HEK293 (cell line): ENCODE results near the gene COL9A3.

Source experiments
- CTCF ChIA-PET: fragments of 350-600 bp; formaldehyde crosslinking; extraction: SDS; loops from one replicate; lab custom pipeline; 2021; ENCODE audit warnings: antibody characterized with exemption; lab: Yijun Ruan, JAX
- POLR2A ChIA-PET: fragments of 300-600 bp; formaldehyde crosslinking; extraction: SDS; loops from one replicate; lab custom pipeline; 2020; ENCODE audit warnings: antibody characterized with exemption, inconsistent platforms; lab: Yijun Ruan, JAX
- H3K27ac ChIP-seq: fragments of 200-500 bp; sonication (Bioruptor generic); 2 replicates; pipeline ENCODE4 v1.5.1; 2014; ENCODE audit warnings: low read depth, low read length, control low read depth, inconsistent platforms; ENCODE audit errors: extremely low read depth
- H3K36me3 ChIP-seq, 2 experiments: fragments of 200-500 bp in 1 of 2; sonication (Bioruptor generic) in 1 of 2; 1 replicate in 1 of 2; 2 replicates in 1 of 2; pipeline ENCODE4 v1.5.1; 2014 to 2017; ENCODE audit warnings: inconsistent platforms in 2 of 2, low read length in 2 of 2; ENCODE audit not compliant: control insufficient read depth in 2 of 2, insufficient read depth in 1 of 2
- H3K4me1 ChIP-seq: fragments of 200-500 bp; sonication (Bioruptor generic); 2 replicates; pipeline ENCODE4 v1.5.1; 2014; ENCODE audit warnings: mild to moderate bottlenecking, low read length, inconsistent platforms; ENCODE audit not compliant: control insufficient read depth, insufficient read depth
- H3K4me3 ChIP-seq: 2 replicates; pipeline ENCODE4 v1.5.1; 2011; ENCODE audit warnings: low read depth, mild to moderate bottlenecking, control low read depth, low read length, moderate library complexity
- H3K9me3 ChIP-seq: fragments of 200-500 bp; sonication (Bioruptor generic); 2 replicates; pipeline ENCODE4 v1.5.1; 2014; ENCODE audit warnings: low read depth, low read length, inconsistent platforms; ENCODE audit not compliant: control insufficient read depth, insufficient read depth
- BCL11B ChIP-seq: fragments of 450-650 bp; formaldehyde crosslinking; IDR thresholded peaks from 2 replicates; pipeline ENCODE4 v1.5.1; 2016; ENCODE audit warnings: low read depth, missing biosample characterization, missing genetic modification characterization
- KLF1 ChIP-seq: fragments of 450-650 bp; formaldehyde crosslinking; IDR thresholded peaks from 2 replicates; pipeline ENCODE4 v1.5.1; 2016; ENCODE audit warnings: missing biosample characterization, missing genetic modification characterization
- ZIC2 ChIP-seq: fragments of 450-650 bp; formaldehyde crosslinking; IDR thresholded peaks from 2 replicates; pipeline ENCODE4 v1.5.1; 2016; ENCODE audit warnings: missing biosample characterization, missing genetic modification characterization
- ZNF138 ChIP-seq: fragments of 450-650 bp; formaldehyde crosslinking; IDR thresholded peaks from 2 replicates; pipeline ENCODE4 v1.5.1; 2016; ENCODE audit warnings: missing biosample characterization, missing genetic modification characterization, borderline replicate concordance
- ZNF146 ChIP-seq: fragments of 450-650 bp; formaldehyde crosslinking; IDR thresholded peaks from 2 replicates; pipeline ENCODE4 v1.5.1; 2016; ENCODE audit warnings: missing biosample characterization, missing genetic modification characterization
- ZNF155 ChIP-seq: fragments of 450-650 bp; formaldehyde crosslinking; IDR thresholded peaks from 2 replicates; pipeline ENCODE4 v1.5.1; 2016; ENCODE audit warnings: missing biosample characterization, missing genetic modification characterization
- ZNF600 ChIP-seq: fragments of 450-650 bp; formaldehyde crosslinking; IDR thresholded peaks from 2 replicates; pipeline ENCODE4 v1.5.1; 2016; ENCODE audit warnings: missing biosample characterization, missing genetic modification characterization
- ZNF623 ChIP-seq: fragments of 450-650 bp; formaldehyde crosslinking; IDR thresholded peaks from 2 replicates; pipeline ENCODE4 v1.5.1; 2016; ENCODE audit warnings: missing biosample characterization, missing genetic modification characterization
- ZNF776 ChIP-seq: fragments of 450-650 bp; formaldehyde crosslinking; IDR thresholded peaks from 2 replicates; pipeline ENCODE4 v1.5.0; 2017; ENCODE audit warnings: missing biosample characterization, missing genetic modification characterization, borderline replicate concordance
- ZSCAN16 ChIP-seq: fragments of 450-650 bp; formaldehyde crosslinking; IDR thresholded peaks from 2 replicates; pipeline ENCODE4 v1.5.1; 2016; ENCODE audit warnings: missing biosample characterization, missing genetic modification characterization
- TF ChIP-seq, protein P1 (sequence below): fragments of 450-650 bp; formaldehyde crosslinking; IDR thresholded peaks from 2 replicates; pipeline ENCODE4 v1.5.1; 2016; ENCODE audit warnings: missing biosample characterization, missing genetic modification characterization
- TF ChIP-seq, protein P2 (sequence below): fragments of 450-650 bp; formaldehyde crosslinking; IDR thresholded peaks from 2 replicates; pipeline ENCODE4 v1.5.1; 2016; ENCODE audit warnings: missing biosample characterization, missing genetic modification characterization
- TF ChIP-seq, protein P3 (sequence below): fragments of 450-650 bp; formaldehyde crosslinking; IDR thresholded peaks from 2 replicates; pipeline ENCODE4 v1.5.1; 2016; ENCODE audit warnings: missing biosample characterization, missing genetic modification characterization
- TF ChIP-seq, protein P4 (sequence below): fragments of 450-650 bp; formaldehyde crosslinking; IDR thresholded peaks from 2 replicates; pipeline ENCODE4 v1.5.1; 2016; ENCODE audit warnings: missing biosample characterization, missing genetic modification characterization

The COL9A3 gene

GRCh38 chr20:62796699-62797491 lies 20.0 kb upstream of the COL9A3 start (continued):
- TF ChIP-seq ZIC2 (tag by site-specific recombination), result peak; percentile 74
- TF ChIP-seq ZNF138 (tag by site-specific recombination), result no peak
- TF ChIP-seq, protein P1, sequence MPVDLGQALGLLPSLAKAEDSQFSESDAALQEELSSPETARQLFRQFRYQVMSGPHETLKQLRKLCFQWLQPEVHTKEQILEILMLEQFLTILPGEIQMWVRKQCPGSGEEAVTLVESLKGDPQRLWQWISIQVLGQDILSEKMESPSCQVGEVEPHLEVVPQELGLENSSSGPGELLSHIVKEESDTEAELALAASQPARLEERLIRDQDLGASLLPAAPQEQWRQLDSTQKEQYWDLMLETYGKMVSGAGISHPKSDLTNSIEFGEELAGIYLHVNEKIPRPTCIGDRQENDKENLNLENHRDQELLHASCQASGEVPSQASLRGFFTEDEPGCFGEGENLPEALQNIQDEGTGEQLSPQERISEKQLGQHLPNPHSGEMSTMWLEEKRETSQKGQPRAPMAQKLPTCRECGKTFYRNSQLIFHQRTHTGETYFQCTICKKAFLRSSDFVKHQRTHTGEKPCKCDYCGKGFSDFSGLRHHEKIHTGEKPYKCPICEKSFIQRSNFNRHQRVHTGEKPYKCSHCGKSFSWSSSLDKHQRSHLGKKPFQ (tag by site-specific recombination), result peak; percentile 77
- TF ChIP-seq KLF1 (tag by site-specific recombination), result peak; percentile 53; the same call in 1 of the 2 replicates

DNA sequence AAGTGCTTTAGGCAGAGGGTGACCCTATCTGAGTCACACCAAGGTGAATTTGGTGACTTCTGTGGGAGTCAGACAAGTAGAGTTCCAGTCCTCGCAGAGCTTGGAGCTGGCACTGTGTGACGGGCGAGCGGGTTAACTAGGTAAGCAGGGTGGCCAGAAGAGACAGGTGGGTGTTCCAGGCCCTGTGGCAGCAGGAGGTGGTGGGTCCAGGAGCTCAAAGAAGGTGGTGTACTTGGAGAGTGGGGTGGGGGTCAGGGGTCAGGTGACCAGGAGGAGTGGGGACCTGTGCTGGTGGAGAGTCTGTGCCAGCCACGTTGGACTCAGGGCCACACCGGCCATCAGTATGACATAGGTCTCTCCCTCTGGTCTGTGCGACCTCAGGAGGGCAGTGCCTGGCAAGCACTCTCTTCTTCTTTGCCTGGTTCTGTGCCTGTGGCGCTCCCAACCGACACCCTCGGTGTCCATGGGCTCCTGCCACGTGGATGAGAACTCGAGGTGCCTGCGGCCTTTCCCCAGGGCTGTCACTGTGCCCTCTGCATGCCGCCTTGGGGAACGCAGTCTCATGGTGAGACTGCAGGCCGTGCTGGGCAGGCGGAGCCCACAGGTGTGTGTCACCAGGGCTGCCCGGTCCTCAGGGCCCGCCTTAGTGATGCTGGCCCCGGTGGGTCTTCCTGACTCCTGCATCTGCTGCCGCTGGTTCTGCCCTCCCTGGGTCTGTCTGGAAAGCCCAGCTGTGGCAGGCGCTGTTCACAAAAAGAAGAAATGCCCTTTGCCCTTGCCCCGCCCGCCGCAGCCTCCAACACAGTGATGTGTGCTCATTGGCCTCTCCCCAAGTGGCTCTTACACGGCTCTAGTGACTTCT lies 18.9 kb upstream of the COL9A3 start:
- no peaks in the 10 kb centered on the region for H3K9me3 ChIP-seq
- peaks cover 0 to 46% of the 10 kb centered on the region in 2 experiments; a peak in 1 of 3 replicates for H3K36me3 ChIP-seq
- no peak overlapping the region for H3K27ac ChIP-seq
- POLR2A ChIA-PET, result no interaction called here
- no peak for TF ChIP-seq ZNF776 (tag by site-specific recombination)
- TF ChIP-seq, protein P2, sequence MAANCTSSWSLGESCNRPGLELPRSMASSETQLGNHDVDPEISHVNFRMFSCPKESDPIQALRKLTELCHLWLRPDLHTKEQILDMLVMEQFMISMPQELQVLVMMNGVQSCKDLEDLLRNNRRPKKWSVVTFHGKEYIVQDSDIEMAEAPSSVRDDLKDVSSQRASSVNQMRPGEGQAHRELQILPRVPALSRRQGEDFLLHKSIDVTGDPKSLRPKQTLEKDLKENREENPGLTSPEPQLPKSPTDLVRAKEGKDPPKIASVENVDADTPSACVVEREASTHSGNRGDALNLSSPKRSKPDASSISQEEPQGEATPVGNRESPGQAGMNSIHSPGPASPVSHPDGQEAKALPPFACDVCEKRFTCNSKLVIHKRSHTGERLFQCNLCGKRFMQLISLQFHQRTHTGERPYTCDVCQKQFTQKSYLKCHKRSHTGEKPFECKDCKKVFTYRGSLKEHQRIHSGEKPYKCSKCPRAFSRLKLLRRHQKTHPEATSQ, result no peak
- TF ChIP-seq ZNF623 (tag by site-specific recombination), result no peak
- TF ChIP-seq BCL11B, result peak; percentile 60; the same call in 1 of the 2 replicates
- TF ChIP-seq, protein P3, sequence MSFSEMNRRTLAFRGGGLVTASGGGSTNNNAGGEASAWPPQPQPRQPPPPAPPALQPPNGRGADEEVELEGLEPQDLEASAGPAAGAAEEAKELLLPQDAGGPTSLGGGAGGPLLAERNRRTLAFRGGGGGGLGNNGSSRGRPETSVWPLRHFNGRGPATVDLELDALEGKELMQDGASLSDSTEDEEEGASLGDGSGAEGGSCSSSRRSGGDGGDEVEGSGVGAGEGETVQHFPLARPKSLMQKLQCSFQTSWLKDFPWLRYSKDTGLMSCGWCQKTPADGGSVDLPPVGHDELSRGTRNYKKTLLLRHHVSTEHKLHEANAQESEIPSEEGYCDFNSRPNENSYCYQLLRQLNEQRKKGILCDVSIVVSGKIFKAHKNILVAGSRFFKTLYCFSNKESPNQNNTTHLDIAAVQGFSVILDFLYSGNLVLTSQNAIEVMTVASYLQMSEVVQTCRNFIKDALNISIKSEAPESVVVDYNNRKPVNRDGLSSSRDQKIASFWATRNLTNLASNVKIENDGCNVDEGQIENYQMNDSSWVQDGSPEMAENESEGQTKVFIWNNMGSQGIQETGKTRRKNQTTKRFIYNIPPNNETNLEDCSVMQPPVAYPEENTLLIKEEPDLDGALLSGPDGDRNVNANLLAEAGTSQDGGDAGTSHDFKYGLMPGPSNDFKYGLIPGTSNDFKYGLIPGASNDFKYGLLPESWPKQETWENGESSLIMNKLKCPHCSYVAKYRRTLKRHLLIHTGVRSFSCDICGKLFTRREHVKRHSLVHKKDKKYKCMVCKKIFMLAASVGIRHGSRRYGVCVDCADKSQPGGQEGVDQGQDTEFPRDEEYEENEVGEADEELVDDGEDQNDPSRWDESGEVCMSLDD (tag by site-specific recombination), result peak; percentile 44; the same call in 1 of the 2 replicates
- no peaks in the 10 kb centered on the region for H3K4me1 ChIP-seq
- CTCF ChIA-PET, result interaction anchor here (0.9 to 1.2 kb wide), 2 partner anchors 9 to 25 kb away, joined by 3 read pairs; no protein-coding TSS in a partner anchor
- no peak overlapping the region for H3K4me3 ChIP-seq

GRCh38 chr20:62799036-62799435 lies 17.8 kb upstream of the COL9A3 start:
- TF ChIP-seq ZNF146 (tag by site-specific recombination), result no peak
- no peaks in the 10 kb centered on the region for H3K9me3 ChIP-seq
- ChIA-PET CTCF (interaction anchor here (0.6 to 1.1 kb wide), 2 partner anchors 9 to 201 kb away, joined by 3 to 4 read pairs; no protein-coding TSS in a partner anchor), POLR2A (no interaction called here)
- H3K27ac ChIP-seq, result no peak overlapping the region
- no peak overlapping the region for H3K4me3 ChIP-seq
- H3K36me3 ChIP-seq, result peaks cover 0 to 46% of the 10 kb centered on the region in 2 experiments; a peak in 1 of 3 replicates
- H3K4me1 ChIP-seq, result no peaks in the 10 kb centered on the region

DNA sequence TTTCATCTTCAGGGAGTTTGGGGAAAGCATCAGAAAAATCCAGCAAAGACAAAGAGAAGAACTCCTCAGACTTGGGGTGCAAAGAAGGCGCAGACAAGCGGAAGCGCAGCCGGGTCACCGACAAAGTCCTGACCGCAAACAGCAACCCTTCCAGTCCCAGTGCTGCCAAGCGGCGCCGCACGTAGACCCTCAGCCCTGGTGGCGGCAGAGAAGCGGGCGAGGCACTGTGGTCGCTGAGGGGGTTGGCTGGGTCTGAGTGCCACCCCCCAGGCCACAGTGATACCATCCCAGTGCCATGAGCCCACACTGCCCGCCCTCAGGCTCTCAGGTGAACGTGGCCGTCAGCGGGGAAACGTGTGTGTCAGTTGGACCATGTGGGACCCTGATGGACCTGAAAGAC lies 17.4 kb upstream of the COL9A3 start:
- ChIA-PET CTCF (interaction anchor here (1.1 kb wide), 1 partner anchor 9 kb away, joined by 3 read pairs; no protein-coding TSS in a partner anchor), POLR2A (no interaction called here)
- TF ChIP-seq, protein P4, sequence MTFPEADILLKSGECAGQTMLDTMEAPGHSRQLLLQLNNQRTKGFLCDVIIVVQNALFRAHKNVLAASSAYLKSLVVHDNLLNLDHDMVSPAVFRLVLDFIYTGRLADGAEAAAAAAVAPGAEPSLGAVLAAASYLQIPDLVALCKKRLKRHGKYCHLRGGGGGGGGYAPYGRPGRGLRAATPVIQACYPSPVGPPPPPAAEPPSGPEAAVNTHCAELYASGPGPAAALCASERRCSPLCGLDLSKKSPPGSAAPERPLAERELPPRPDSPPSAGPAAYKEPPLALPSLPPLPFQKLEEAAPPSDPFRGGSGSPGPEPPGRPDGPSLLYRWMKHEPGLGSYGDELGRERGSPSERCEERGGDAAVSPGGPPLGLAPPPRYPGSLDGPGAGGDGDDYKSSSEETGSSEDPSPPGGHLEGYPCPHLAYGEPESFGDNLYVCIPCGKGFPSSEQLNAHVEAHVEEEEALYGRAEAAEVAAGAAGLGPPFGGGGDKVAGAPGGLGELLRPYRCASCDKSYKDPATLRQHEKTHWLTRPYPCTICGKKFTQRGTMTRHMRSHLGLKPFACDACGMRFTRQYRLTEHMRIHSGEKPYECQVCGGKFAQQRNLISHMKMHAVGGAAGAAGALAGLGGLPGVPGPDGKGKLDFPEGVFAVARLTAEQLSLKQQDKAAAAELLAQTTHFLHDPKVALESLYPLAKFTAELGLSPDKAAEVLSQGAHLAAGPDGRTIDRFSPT (tag by site-specific recombination), result 0 out of 2 replicates have a peak, but pooled peaks have one; percentile 35
- TF ChIP-seq ZNF600 (tag by site-specific recombination), result 0 out of 2 replicates have a peak, but pooled peaks have one; percentile 10
- TF ChIP-seq ZNF155 (tag by site-specific recombination), result no peak
- TF ChIP-seq ZSCAN16 (tag by site-specific recombination), result no peak
- Histone ChIP-seq H3K4me3 (no peak overlapping the region), H3K27ac (no peak overlapping the region), H3K4me1 (no peaks in the 10 kb centered on the region), H3K9me3 (no peaks in the 10 kb centered on the region), H3K36me3 (peaks cover 0 to 46% of the 10 kb centered on the region in 2 experiments; a peak in 1 of 3 replicates)
